GM06990 (cell line): ENCODE results near the gene APH1A.

Source experiments
- DNase-seq: peaks from one replicate; pipeline ENCODE4 v3.0.0-alpha.2; 2011; ENCODE audit not compliant: insufficient read length; ENCODE audit errors: extremely low read depth
- H3K27me3 ChIP-seq: replicated peaks from 2 replicates; pipeline ENCODE4 v1.6.0; 2011; ENCODE audit warnings: low read length; ENCODE audit not compliant: control insufficient read depth, insufficient read depth
- H3K36me3 ChIP-seq: 2 replicates; pipeline ENCODE4 v1.5.1; 2011; ENCODE audit warnings: low read length; ENCODE audit not compliant: control insufficient read depth, insufficient read depth
- H3K4me3 ChIP-seq: replicated peaks from 2 replicates; pipeline ENCODE4 v1.5.1; 2011; ENCODE audit warnings: low read depth, mild to moderate bottlenecking, control low read depth, low read length
- TF ChIP-seq, protein P1 (sequence below): IDR thresholded peaks from 2 replicates; pipeline ENCODE4 v1.5.1; 2011; ENCODE audit warnings: low read length, control low read depth, mild to moderate bottlenecking, inconsistent platforms; ENCODE audit not compliant: insufficient read depth, poor library complexity, severe bottlenecking

The APH1A gene

DNA sequence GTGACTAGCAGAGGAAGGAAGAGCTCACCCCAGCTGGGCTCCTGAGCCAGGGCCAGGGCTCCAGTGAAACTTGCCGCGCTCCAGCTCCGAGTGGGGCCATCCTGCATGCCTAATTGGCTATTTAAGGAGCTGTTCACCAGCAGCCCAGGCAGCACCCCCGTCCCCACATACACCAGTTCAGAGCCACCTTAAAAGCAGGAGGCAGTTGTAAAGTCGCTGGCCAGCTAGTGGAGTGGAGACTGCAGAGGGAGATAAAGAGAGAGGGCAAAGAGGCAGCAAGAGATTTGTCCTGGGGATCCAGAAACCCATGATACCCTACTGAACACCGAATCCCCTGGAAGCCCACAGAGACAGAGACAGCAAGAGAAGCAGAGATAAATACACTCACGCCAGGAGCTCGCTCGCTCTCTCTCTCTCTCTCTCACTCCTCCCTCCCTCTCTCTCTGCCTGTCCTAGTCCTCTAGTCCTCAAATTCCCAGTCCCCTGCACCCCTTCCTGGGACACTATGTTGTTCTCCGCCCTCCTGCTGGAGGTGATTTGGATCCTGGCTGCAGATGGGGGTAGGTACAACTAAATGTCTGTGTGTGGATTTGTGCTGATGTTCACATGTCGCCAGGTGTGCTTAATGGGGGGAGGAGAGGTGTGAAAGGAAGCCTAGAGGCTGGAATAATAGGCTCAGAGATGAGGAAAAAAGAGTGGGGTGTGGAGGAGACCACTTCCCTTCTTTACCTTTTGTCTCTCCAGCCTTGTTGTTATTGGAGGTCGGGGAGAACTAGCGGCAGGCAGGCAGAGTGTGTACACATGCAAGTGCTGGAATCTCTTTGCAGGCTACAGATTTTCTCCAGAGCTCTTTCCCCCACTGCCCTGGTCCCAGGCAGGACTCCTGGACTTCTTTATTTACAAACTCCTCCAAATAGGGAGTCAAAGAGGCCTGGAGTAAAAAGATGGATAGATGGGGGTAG is 10.9 kb downstream of the APH1A start, which contains the start of gene CA14:
CA14 (plus strand) TSS at position 151 of the 962 bp plus-strand sequence; CDS start at position 506, 355 bp downstream.
- DNase-seq: no peak
- H3K27me3 ChIP-seq: no peaks in the 10 kb centered on the region
- TF ChIP-seq, protein P1, sequence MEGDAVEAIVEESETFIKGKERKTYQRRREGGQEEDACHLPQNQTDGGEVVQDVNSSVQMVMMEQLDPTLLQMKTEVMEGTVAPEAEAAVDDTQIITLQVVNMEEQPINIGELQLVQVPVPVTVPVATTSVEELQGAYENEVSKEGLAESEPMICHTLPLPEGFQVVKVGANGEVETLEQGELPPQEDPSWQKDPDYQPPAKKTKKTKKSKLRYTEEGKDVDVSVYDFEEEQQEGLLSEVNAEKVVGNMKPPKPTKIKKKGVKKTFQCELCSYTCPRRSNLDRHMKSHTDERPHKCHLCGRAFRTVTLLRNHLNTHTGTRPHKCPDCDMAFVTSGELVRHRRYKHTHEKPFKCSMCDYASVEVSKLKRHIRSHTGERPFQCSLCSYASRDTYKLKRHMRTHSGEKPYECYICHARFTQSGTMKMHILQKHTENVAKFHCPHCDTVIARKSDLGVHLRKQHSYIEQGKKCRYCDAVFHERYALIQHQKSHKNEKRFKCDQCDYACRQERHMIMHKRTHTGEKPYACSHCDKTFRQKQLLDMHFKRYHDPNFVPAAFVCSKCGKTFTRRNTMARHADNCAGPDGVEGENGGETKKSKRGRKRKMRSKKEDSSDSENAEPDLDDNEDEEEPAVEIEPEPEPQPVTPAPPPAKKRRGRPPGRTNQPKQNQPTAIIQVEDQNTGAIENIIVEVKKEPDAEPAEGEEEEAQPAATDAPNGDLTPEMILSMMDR: no peak
- no peak within 1 kb of the TSS for H3K4me3 ChIP-seq
- H3K36me3 ChIP-seq: no peaks in the 10 kb centered on the region

DNA sequence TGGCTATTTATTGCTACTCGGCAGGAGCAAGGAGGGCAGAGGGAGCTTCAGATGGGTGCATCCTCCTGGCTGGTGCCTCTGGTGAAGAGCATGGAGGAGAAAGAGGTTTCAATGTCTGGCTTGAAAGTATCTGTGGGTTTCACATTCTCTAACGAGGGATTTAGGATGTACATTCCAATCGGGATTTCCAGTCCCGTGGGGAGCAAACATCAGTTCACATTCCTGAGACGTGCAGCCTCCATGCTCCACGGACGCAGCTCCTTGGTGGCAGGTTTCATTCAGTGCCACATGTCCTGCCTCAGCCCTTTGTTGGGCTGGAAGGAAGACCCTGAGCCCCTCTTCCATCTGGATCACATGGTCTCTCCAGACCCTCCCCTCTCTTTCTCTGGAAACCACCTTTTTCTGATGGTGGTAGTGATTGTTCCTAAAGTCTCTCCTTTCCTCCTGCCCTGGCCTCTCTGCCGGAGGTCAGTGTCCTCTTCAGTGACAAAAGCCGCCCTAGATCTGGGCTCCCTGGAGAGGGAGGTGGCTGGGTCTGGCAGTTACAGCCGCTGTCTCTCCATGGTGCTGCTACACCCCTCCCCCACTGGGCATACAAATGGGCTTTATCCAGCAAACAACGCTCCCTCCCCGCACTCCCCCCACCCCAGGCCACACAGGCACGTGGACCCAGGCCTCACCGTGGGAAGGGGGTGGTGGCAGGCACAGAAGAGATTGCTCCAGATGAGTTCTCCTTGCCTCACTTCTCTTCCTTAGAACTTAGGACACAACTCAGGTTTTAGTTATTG is 12.1 kb downstream of the APH1A start:
- TF ChIP-seq, protein P1: no peak
- DNase-seq: no peak
- H3K27me3 ChIP-seq: no peaks in the 10 kb centered on the region
- H3K36me3 ChIP-seq: no peaks in the 10 kb centered on the region
- no peak overlapping the region for H3K4me3 ChIP-seq

DNA sequence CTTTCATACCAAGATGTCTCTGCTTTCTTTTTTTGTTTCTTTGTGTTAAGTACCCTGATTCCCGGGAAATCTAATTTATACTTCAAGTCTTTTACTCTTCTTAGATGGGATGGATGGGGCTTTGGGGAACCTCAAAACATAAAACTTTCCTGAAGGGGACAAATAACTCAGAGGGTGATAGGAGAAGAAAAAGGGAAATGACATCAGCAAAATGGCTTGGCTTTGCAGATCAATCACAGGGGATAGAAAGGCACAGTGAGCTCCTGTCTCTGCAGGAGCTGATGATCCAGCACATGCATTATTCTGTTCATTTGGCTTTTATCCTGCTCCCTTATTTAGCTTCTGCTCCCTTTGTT is 12.6 kb downstream of the APH1A start:
- no peak for DNase-seq
- no peaks in the 10 kb centered on the region for H3K36me3 ChIP-seq
- H3K27me3 ChIP-seq: no peaks in the 10 kb centered on the region
- TF ChIP-seq, protein P1: no peak
- no peak overlapping the region for H3K4me3 ChIP-seq

DNA sequence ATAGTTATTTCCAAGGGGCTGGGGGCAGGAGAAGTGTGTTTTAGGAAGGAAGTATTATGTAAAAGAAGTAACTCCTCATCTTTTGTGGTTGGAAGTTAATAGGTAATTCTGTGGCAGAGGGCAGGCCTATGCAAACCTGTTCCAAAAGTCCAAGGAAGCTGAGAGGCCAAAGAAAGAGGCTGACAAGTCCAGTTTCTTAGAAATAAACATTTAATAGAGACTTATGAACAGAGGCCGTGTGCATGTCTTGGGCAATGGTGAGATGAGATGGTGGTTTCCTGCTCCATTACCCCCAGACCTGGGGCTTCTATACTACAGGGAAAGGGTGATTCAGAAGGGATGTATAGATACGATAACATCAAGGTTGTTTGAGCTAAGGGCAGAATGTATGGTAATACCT is 18.9 kb downstream of the APH1A start:
- no peaks in the 10 kb centered on the region for H3K36me3 ChIP-seq
- H3K27me3 ChIP-seq: no peaks in the 10 kb centered on the region
- no peak for DNase-seq
- H3K4me3 ChIP-seq: no peak overlapping the region
- TF ChIP-seq, protein P1: no peak

DNA sequence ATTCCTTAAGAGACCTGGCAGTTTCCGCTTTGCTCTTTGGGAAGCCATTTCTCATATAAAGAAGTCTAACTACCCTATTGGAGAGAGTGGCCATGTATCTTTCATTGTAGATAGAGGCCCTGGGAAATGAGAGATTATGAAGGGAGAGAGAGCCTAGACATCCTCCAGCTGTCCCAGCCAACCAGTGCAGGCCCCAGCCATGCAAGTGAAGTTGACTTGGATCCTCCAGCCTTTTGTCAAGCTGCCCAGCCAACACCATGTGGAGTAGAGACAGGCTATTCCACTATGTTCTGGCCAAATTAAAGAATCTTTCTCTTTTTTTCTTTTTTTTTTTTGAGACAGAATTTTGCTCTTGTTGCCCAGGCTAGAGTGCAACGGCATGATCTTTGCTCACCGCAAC is 25.8 kb downstream of the APH1A start:
- DNase-seq: no peak
- Histone ChIP-seq H3K36me3 (no peaks in the 10 kb centered on the region), H3K27me3 (no peaks in the 10 kb centered on the region), H3K4me3 (no peak overlapping the region)
- TF ChIP-seq, protein P1: no peak
